SK-N-SH treated with all-trans-retinoic acid at 6 μM for 48 hours (cell line): ENCODE measurements around the gene COL4A5.

Experiments used
- ATAC-seq: fragments of 200-7000 bp; cut with Tn5 transposase; 3 replicates; pipeline ENCODE4 v1.9.1; 2020; ENCODE audit warnings: mild to moderate bottlenecking, moderate library complexity
- ARNTL ChIP-seq: fragments of 450-650 bp; formaldehyde crosslinking; IDR thresholded peaks from 2 replicates; pipeline ENCODE4 v1.5.0; 2020; ENCODE audit warnings: low read depth, mild to moderate bottlenecking, moderate library complexity, borderline replicate concordance
- BACH2 ChIP-seq: fragments of 250-450 bp; sonication (Bioruptor Pico); IDR thresholded peaks from 2 replicates; pipeline ENCODE4 v1.9.0; 2021; ENCODE audit warnings: mild to moderate bottlenecking, borderline replicate concordance
- CREB5 ChIP-seq: fragments of 250-450 bp; sonication (Bioruptor Pico); IDR thresholded peaks from 2 replicates; pipeline ENCODE4 v1.5.1; 2020; ENCODE audit warnings: low read depth, mild to moderate bottlenecking, moderate library complexity
- CSDC2 ChIP-seq: fragments of 250-450 bp; sonication (Bioruptor Pico); IDR thresholded peaks from 2 replicates; pipeline ENCODE4 v1.5.0; 2020; ENCODE audit warnings: mild to moderate bottlenecking, moderate library complexity
- CSRNP3 ChIP-seq: fragments of 250-450 bp; sonication (Bioruptor Pico); IDR thresholded peaks from 2 replicates; pipeline ENCODE4 v1.5.1; 2021; ENCODE audit warnings: mild to moderate bottlenecking, moderate library complexity
- ESRRG ChIP-seq: fragments of 250-450 bp; sonication (Bioruptor Pico); IDR thresholded peaks from 2 replicates; pipeline ENCODE4 v1.6.1; 2021; ENCODE audit warnings: mild to moderate bottlenecking
- GLIS3 ChIP-seq: fragments of 250-450 bp; sonication (Bioruptor Pico); IDR thresholded peaks from 2 replicates; pipeline ENCODE4 v1.5.0; 2020; ENCODE audit warnings: mild to moderate bottlenecking, moderate library complexity
- ISL1 ChIP-seq: fragments of 250-450 bp; sonication (Bioruptor Pico); IDR thresholded peaks from 2 replicates; pipeline ENCODE4 v2.1.2; 2022; ENCODE audit warnings: mild to moderate bottlenecking, moderate library complexity
- OSR1 ChIP-seq: fragments of 250-450 bp; sonication (Bioruptor Pico); IDR thresholded peaks from 2 replicates; pipeline ENCODE4 v1.8.0; 2022; ENCODE audit warnings: moderate library complexity, mild to moderate bottlenecking, inconsistent platforms
- PATZ1 ChIP-seq: fragments of 250-450 bp; sonication (Bioruptor Pico); IDR thresholded peaks from 2 replicates; pipeline ENCODE4 v1.8.0; 2020; ENCODE audit warnings: mild to moderate bottlenecking, moderate library complexity, borderline replicate concordance
- POU6F1 ChIP-seq: fragments of 250-450 bp; sonication (Bioruptor Pico); IDR thresholded peaks from 2 replicates; pipeline ENCODE4 v1.8.0; 2021; ENCODE audit warnings: low read depth, mild to moderate bottlenecking, moderate library complexity, borderline replicate concordance
- PPARA ChIP-seq: fragments of 250-450 bp; sonication (Bioruptor Pico); IDR thresholded peaks from 2 replicates; pipeline ENCODE4 v1.5.0; 2020; ENCODE audit warnings: mild to moderate bottlenecking, borderline replicate concordance
- SNAI2 ChIP-seq: fragments of 250-450 bp; sonication (Bioruptor Pico); IDR thresholded peaks from 2 replicates; pipeline ENCODE4 v1.5.0; 2020; ENCODE audit warnings: mild to moderate bottlenecking, moderate library complexity
- TCF4 ChIP-seq: fragments of 250-450 bp; sonication (Bioruptor Pico); IDR thresholded peaks from 2 replicates; pipeline ENCODE4 v1.8.0; 2021; ENCODE audit warnings: mild to moderate bottlenecking, moderate library complexity, borderline replicate concordance
- TOX ChIP-seq: fragments of 250-450 bp; sonication (Bioruptor Pico); IDR thresholded peaks from 2 replicates; pipeline ENCODE4 v1.8.0; 2021; ENCODE audit warnings: mild to moderate bottlenecking, moderate library complexity, borderline replicate concordance
- TSHZ2 ChIP-seq: fragments of 250-450 bp; sonication (Bioruptor Pico); IDR thresholded peaks from 2 replicates; pipeline ENCODE4 v1.5.0; 2020; ENCODE audit warnings: mild to moderate bottlenecking, moderate library complexity
- ZC3H10 ChIP-seq: fragments of 250-450 bp; sonication (Bioruptor Pico); IDR thresholded peaks from 2 replicates; pipeline ENCODE4 v1.5.1; 2021; ENCODE audit warnings: mild to moderate bottlenecking, moderate library complexity
- ZFP3 ChIP-seq: fragments of 250-450 bp; sonication (Bioruptor Pico); IDR thresholded peaks from 2 replicates; pipeline ENCODE4 v1.5.0; 2020; ENCODE audit warnings: mild to moderate bottlenecking, moderate library complexity
- ZFP30 ChIP-seq: fragments of 450-650 bp; formaldehyde crosslinking; IDR thresholded peaks from 2 replicates; pipeline ENCODE4 v1.5.0; 2022; ENCODE audit warnings: mild to moderate bottlenecking, moderate library complexity
- ZNF565 ChIP-seq: fragments of 450-650 bp; formaldehyde crosslinking; conservative IDR thresholded peaks from 2 replicates; pipeline ENCODE4 v1.5.0; 2020; ENCODE audit warnings: low read depth, mild to moderate bottlenecking, moderate library complexity
- ZNF70 ChIP-seq: fragments of 450-650 bp; formaldehyde crosslinking; IDR thresholded peaks from 2 replicates; pipeline ENCODE4 v1.5.0; 2020; ENCODE audit warnings: mild to moderate bottlenecking, moderate library complexity
- ZNF8 ChIP-seq: fragments of 450-650 bp; formaldehyde crosslinking; IDR thresholded peaks from 2 replicates; pipeline ENCODE4 v1.5.0; 2020; ENCODE audit warnings: mild to moderate bottlenecking, moderate library complexity

COL4A5 gene

GRCh38 chrX:108590496-108590895 is 150.9 kb downstream of the COL4A5 start:
- ATAC-seq: no peak
- TF ChIP-seq SNAI2 (no peak), BACH2 (no peak), TOX (CRISPR knock-in tag) (no peak), OSR1 (no peak), ESRRG (CRISPR knock-in tag) (no peak), ZNF8 (CRISPR knock-in tag) (no peak), CREB5 (no peak), PPARA (CRISPR knock-in tag) (no peak), ZC3H10 (CRISPR knock-in tag) (no peak), ARNTL (CRISPR knock-in tag) (no peak), ISL1 (no peak), TCF4 (CRISPR knock-in tag) (no peak), CSDC2 (CRISPR knock-in tag) (no peak), PATZ1 (CRISPR knock-in tag) (no peak), ZFP30 (no peak), GLIS3 (CRISPR knock-in tag) (no peak), POU6F1 (CRISPR knock-in tag) (no peak), ZNF565 (no peak), TSHZ2 (CRISPR knock-in tag) (no peak), ZFP3 (CRISPR knock-in tag) (no peak)

- TF ChIP-seq TSHZ2 (CRISPR knock-in tag): no peak
- no peak for TF ChIP-seq CSDC2 (CRISPR knock-in tag)
- TF ChIP-seq ESRRG (CRISPR knock-in tag): no peak
- no peak for TF ChIP-seq ISL1
- TF ChIP-seq CSRNP3 (CRISPR knock-in tag): no peak
- no peak for TF ChIP-seq BACH2
- TF ChIP-seq ZNF565: no peak
- TF ChIP-seq ZC3H10 (CRISPR knock-in tag): no peak
- no peak for TF ChIP-seq SNAI2
- no peak for TF ChIP-seq ARNTL (CRISPR knock-in tag)
- no peak for TF ChIP-seq OSR1
- no peak for TF ChIP-seq TOX (CRISPR knock-in tag)
- no peak for TF ChIP-seq POU6F1 (CRISPR knock-in tag)
- no peak for TF ChIP-seq ZNF8 (CRISPR knock-in tag)
- no peak for TF ChIP-seq TCF4 (CRISPR knock-in tag)
- no peak for TF ChIP-seq CREB5
- TF ChIP-seq ZNF70 (CRISPR knock-in tag): no peak
- no peak for TF ChIP-seq PPARA (CRISPR knock-in tag)
These were observed 161.6 kb downstream of the COL4A5 start for GRCh38 chrX:108601276-108601675.

More at GRCh38 chrX:108601276-108601675, 161.6 kb downstream of the COL4A5 start:
- no peak for ATAC-seq
